Keratinocyte (primary cell): ENCODE measurements around the gene SH3RF1. TPM values are rescaled to one million over a fixed set of nuclear protein-coding genes. Genes with fewer than 3 reads are reported as not detected.

ENCODE experiments used
- DNase-seq: peaks from one replicate; pipeline ENCODE4 v3.0.0-alpha.2; 2011; ENCODE audit warnings: low read depth, missing footprints, low spot score
- FAIRE-seq: peaks from 2 replicates; lab custom pipeline; 2011; peaks lifted over from hg19 to GRCh38; lab: Jason Lieb, UNC
- H2AFZ ChIP-seq: 2 replicates; pipeline ENCODE4 v1.6.0; 2012; ENCODE audit warnings: low read length, control low read depth, inconsistent platforms; ENCODE audit not compliant: control insufficient read depth
- H3K27ac ChIP-seq: 2 replicates; pipeline ENCODE4 v1.5.1; 2011; ENCODE audit warnings: low read length; ENCODE audit not compliant: control insufficient read depth, insufficient read depth
- H3K27me3 ChIP-seq: 3 replicates; pipeline ENCODE4 v1.6.0; 2011; ENCODE audit warnings: low read length; ENCODE audit not compliant: control insufficient read depth, insufficient read depth; ENCODE audit errors: extremely low read depth
- H3K36me3 ChIP-seq, 2 experiments: 2 replicates in 1 of 2; 3 replicates in 1 of 2; pipeline ENCODE4 v1.5.1; 2011; ENCODE audit warnings: low read length in 2 of 2, mild to moderate bottlenecking in 1 of 2; ENCODE audit not compliant: control insufficient read depth in 2 of 2, insufficient read depth in 2 of 2; ENCODE audit errors: extremely low read depth in 1 of 2
- H3K4me1 ChIP-seq: 3 replicates; pipeline ENCODE4 v1.5.1; 2011; ENCODE audit warnings: low read length; ENCODE audit not compliant: control insufficient read depth, insufficient read depth; ENCODE audit errors: extremely low read depth
- H3K4me2 ChIP-seq: 3 replicates; pipeline ENCODE4 v1.6.0; 2011; ENCODE audit warnings: low read depth, low read length; ENCODE audit not compliant: control insufficient read depth, insufficient read depth; ENCODE audit errors: extremely low read depth
- H3K4me3 ChIP-seq, 3 experiments: fragments of 200-600 bp in 1 of 3; sonication (generic) in 1 of 3; 2 replicates in 2 of 3; 3 replicates in 1 of 3; pipeline ENCODE4 v1.5.1; 2011 to 2016; ENCODE audit warnings: low read length in 3 of 3, mild to moderate bottlenecking in 3 of 3, control low read depth in 2 of 3, inconsistent platforms in 1 of 3, low read depth in 1 of 3, mixed read lengths in 1 of 3, mixed run types in 1 of 3, moderate library complexity in 1 of 3; ENCODE audit not compliant: control insufficient read depth in 2 of 3, insufficient read depth in 2 of 3; ENCODE audit errors: extremely low read depth in 1 of 3
- H3K79me2 ChIP-seq: 2 replicates; pipeline ENCODE4 v1.6.0; 2012; ENCODE audit warnings: low read length; ENCODE audit not compliant: control insufficient read depth, insufficient read depth
- H3K9ac ChIP-seq: 3 replicates; pipeline ENCODE4 v1.6.0; 2011; ENCODE audit warnings: low read length; ENCODE audit not compliant: control insufficient read depth, insufficient read depth; ENCODE audit errors: extremely low read depth
- H3K9me1 ChIP-seq: 3 replicates; pipeline ENCODE4 v1.6.0; 2011; ENCODE audit warnings: low read length; ENCODE audit not compliant: control insufficient read depth, insufficient read depth; ENCODE audit errors: extremely low read depth
- H3K9me3 ChIP-seq: 2 replicates; pipeline ENCODE4 v1.5.1; 2012; ENCODE audit warnings: low read depth, low read length; ENCODE audit not compliant: control insufficient read depth
- H4K20me1 ChIP-seq: 3 replicates; pipeline ENCODE4 v1.6.0; 2011; ENCODE audit warnings: low read length; ENCODE audit not compliant: control insufficient read depth, insufficient read depth; ENCODE audit errors: extremely low read depth
- CTCF ChIP-seq, 3 experiments: IDR thresholded peaks in 1 of 3; conservative IDR thresholded peaks in 1 of 3; optimal IDR thresholded peaks in 1 of 3; 2 replicates in 2 of 3; 3 replicates in 1 of 3; pipeline versions ENCODE3 to v1.5.1; 2011; ENCODE audit warnings: low read length in 3 of 3, mild to moderate bottlenecking in 3 of 3, moderate library complexity in 2 of 3, control low read depth in 1 of 3, inconsistent platforms in 1 of 3; ENCODE audit not compliant: insufficient read depth in 2 of 3; ENCODE audit errors: extremely low read depth in 1 of 3
- EZH2 ChIP-seq: IDR thresholded peaks from one replicate; pipeline ENCODE4 v1.6.1; 2012; ENCODE audit warnings: inconsistent platforms, mild to moderate bottlenecking, low read length, moderate library complexity
- dilution Hi-C: fragments of 300-500 bp; cut with MboI; formaldehyde crosslinking; loops from one replicate; pipeline ENCODE4 v1.7.0; 2020; ENCODE audit warnings: low sequenced_read_pairs; ENCODE audit not compliant: extremely low pct_ligation_motif_present
- polyA plus RNA-seq, 5 experiments: library from polyadenylated mRNA; depleted of rRNA in 3 of 5; stranded (reverse) in 3 of 5; stranded (forward) in 1 of 5; unstranded in 1 of 5; fragments of >200 nt; gene quantifications; 1 replicate in 1 of 5; 2 replicates in 3 of 5; 3 replicates in 1 of 5; pipeline versions ENCODE4 v1.2.1 to v1.2.3, GENCODE V29; 2011 to 2012; ENCODE audit warnings: missing spikeins in 2 of 5, low read depth in 1 of 5, low replicate concordance in 1 of 5

The SH3RF1 gene
- polyA plus RNA-seq, 1 donor (not counting 4 experiments of a cell fraction or from before 2014, with no cell fraction given), result 9.5 TPM

GRCh38 chr4:169142906-169143305 lies 127.8 kb downstream of the SH3RF1 start:
- Histone ChIP-seq H3K4me3 (no peak overlapping the region), H3K36me3 (peaks cover 4% of the 10 kb centered on the region in 2 experiments), H3K9me3 (no peaks in the 10 kb centered on the region), H4K20me1 (no peaks in the 10 kb centered on the region), H3K27me3 (no peaks in the 10 kb centered on the region), H3K4me1 (peaks cover 11% of the 10 kb centered on the region), H3K27ac (no peak overlapping the region), H3K9me1 (no peaks in the 10 kb centered on the region), H2AFZ (no peak overlapping the region), H3K79me2 (no peaks in the 10 kb centered on the region), H3K9ac (no peak overlapping the region), H3K4me2 (no peak overlapping the region)
- dilution Hi-C loops, result no loop called here
- no peak for FAIRE-seq
- no peak for DNase-seq
- no peak for TF ChIP-seq EZH2
- no peak for TF ChIP-seq CTCF (optimal IDR thresholded peaks at IDR 0.05 in 1 of 3, IDR thresholded peaks at IDR 0.05 in 1 of 3, conservative IDR thresholded peaks at IDR 0.05 in 1 of 3; ENCODE audit: extremely low read depth in 1 of 3, insufficient read depth in 2 of 3, low read length in 3 of 3)

GRCh38 chr4:169142391-169142790 lies 128.4 kb downstream of the SH3RF1 start:
- Histone ChIP-seq H3K9ac (no peak overlapping the region), H4K20me1 (no peaks in the 10 kb centered on the region), H3K79me2 (no peaks in the 10 kb centered on the region), H3K27ac (no peak overlapping the region), H3K4me2 (no peak overlapping the region), H3K9me3 (no peaks in the 10 kb centered on the region), H3K36me3 (peaks cover 4% of the 10 kb centered on the region in 2 experiments), H2AFZ (no peak overlapping the region), H3K4me3 (no peak overlapping the region), H3K27me3 (no peaks in the 10 kb centered on the region), H3K9me1 (no peaks in the 10 kb centered on the region), H3K4me1 (peaks cover 7% of the 10 kb centered on the region)
- TF ChIP-seq CTCF (optimal IDR thresholded peaks at IDR 0.05 in 1 of 3, IDR thresholded peaks at IDR 0.05 in 1 of 3, conservative IDR thresholded peaks at IDR 0.05 in 1 of 3; ENCODE audit: extremely low read depth in 1 of 3, insufficient read depth in 2 of 3, low read length in 3 of 3) (no peak), EZH2 (no peak)
- dilution Hi-C loops, result no loop called here
- no peak for FAIRE-seq
- DNase-seq, result no peak
